Measurements from ENCODE around the gene CAPRIN1. TPM values are rescaled to one million over a fixed set of nuclear protein-coding genes. Genes with fewer than 3 reads are reported as not detected.

The CAPRIN1 gene
- total RNA-seq, 2 donors from 2014 or later: 191 to 241 TPM

DNA sequence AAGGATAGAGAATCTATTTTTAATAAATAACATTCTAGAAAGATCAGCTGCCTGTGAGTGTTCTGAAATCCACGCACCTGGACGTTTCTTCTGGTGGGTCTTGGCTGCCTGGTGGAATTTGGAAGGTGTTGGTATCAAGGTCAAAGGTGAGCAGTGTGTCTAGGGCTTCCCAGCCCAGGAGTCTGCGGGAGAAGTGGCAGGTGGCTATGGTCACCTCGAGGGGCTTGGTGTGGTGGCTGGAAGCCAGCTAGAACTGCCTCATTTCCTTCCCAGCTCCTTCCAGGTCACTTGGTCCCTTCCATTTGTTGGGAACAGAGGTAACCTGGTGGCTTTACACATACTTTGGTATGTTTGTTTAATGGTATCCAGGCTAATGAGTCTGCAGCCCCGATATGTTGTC, 95.3 kb downstream of the CAPRIN1 start:
- H3K9me3 Mint-ChIP-seq: no peaks in the 10 kb centered on the region
- no peak for DNase-seq (ENCODE audit: low spot score in 2 of 2)
- H3K27ac Mint-ChIP-seq: peak overlapping the region in 1 of 2 donors; percentile 89
- peaks cover 5 to 15% of the 10 kb centered on the region in 2 donors for H3K36me3 Mint-ChIP-seq
- ATAC-seq: no peak

DNA sequence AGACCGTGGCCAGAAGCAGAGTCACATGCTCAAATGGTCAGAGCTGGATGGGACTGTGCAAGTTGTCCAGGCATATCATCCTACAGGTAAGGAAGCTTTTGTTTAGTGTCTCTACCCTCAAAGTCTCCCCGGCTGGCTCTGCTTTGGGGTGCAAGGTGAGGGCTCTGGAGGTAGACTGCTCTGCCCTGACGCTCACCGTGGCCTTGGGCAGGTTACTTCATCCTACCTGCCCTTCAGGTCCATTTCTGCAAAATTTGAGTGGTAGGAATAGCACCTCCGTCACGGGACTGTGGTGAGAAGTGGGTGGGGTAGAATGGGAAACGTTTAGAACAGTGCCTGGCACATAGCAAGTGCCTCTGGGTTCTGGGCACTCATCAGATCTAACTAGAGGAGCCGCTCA, 96.0 kb downstream of the CAPRIN1 start:
- Mint-ChIP-seq H3K27ac (no peak overlapping the region), H3K9me3 (no peaks in the 10 kb centered on the region), H3K36me3 (peaks cover 5 to 13% of the 10 kb centered on the region in 2 donors)
- DNase-seq (ENCODE audit: low spot score in 2 of 2) (no peak), ATAC-seq (no peak)

DNA sequence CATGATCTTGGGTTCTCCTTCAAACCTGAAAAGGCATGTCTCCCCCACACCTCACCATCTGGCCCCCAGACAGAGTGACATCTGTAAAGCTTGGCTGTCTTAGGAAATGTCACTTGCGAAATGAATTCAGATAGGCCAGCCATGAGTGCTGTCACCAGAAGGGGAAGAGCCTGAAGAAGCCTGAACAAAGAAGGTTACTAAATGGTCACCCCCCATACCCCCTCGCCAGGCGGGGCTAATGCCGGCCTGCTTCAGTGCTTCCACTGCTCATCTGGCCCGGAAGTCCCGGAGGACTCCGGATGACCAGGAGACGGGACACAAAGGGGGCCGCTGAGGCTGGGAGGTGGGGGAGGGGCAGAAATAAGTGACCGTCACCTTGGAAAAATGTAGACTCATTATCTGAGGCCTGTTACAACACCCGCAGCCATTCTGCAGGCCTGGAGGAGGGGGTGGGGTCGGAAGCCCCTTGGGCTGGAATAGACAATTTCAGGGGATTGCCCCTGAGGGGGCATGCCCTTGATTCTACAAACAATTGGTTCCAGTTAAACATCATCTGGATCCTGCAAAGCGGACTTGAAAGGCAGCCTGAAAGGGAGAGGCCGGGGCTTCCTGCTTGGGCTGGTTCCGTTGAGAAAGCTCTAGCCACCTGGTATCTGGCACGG, 97.1 kb downstream of the CAPRIN1 start:
- ATAC-seq (no peak), DNase-seq (ENCODE audit: low spot score in 2 of 2) (no peak)
- H3K36me3 Mint-ChIP-seq: peaks cover 5 to 13% of the 10 kb centered on the region in 2 donors
- H3K9me3 Mint-ChIP-seq: no peaks in the 10 kb centered on the region
- no peak overlapping the region for H3K27ac Mint-ChIP-seq

GRCh38 chr11:34149274-34149673, 97.7 kb downstream of the CAPRIN1 start:
- H3K36me3 Mint-ChIP-seq: peaks cover 5 to 13% of the 10 kb centered on the region in 2 donors
- H3K9me3 Mint-ChIP-seq: no peaks in the 10 kb centered on the region
- no peak for DNase-seq (ENCODE audit: low spot score in 2 of 2)
- no peak for ATAC-seq
- no peak overlapping the region for H3K27ac Mint-ChIP-seq

- H3K9me3 Mint-ChIP-seq: no peaks in the 10 kb centered on the region
- ATAC-seq (peak; percentile 36 to 38), DNase-seq (ENCODE audit: low spot score in 2 of 2) (no peak)
- no peak overlapping the region for H3K27ac Mint-ChIP-seq
- peaks cover 5 to 13% of the 10 kb centered on the region in 2 donors for H3K36me3 Mint-ChIP-seq
Measured at GRCh38 chr11:34149786-34150185, 98.3 kb downstream of the CAPRIN1 start.

DNA sequence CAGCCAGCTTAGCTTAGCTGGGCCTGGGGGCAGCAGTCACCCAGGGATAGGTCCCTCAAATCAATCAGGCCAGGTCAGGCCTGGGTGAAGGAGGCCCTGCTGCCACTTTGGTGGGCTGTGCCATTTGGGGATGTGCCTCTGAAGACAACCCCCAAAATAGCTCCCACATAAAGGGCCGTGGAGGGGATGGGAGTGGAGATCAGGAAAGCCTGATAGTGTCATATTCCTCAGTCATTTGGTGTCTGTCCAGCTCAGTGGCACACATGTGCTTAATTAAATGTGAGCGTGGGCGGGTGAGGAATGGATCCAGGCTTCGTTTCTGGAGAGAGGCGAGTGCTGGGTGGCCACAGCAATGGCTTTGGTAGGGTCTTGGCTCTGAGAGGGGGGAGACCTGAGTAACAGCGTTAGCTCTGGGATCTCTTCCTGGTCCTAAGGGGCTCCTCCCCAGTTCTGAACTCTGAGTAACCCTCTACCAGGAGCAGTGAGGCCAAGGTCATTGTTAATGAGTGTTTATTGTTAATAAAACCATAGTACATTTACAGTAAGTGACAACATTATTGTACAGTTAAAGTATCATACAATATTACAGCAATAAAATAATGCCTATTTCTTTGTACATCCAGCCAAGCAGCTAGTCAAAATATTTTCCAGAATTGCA, 99.1 kb downstream of the CAPRIN1 start:
- no peak overlapping the region for H3K27ac Mint-ChIP-seq
- no peak for DNase-seq (ENCODE audit: low spot score in 2 of 2)
- ATAC-seq: no peak
- no peaks in the 10 kb centered on the region for H3K9me3 Mint-ChIP-seq
- H3K36me3 Mint-ChIP-seq: peaks cover 5 to 8% of the 10 kb centered on the region in 2 donors

Other genes with a start within 250 kb of the CAPRIN1 start
- gene LMO2, start 159.7 kb upstream of the CAPRIN1 start, total RNA-seq: not detected
- 100 to 1,000 TPM in 1 of 2 donors, 10 to 100 TPM in 1; 53.9 to 154 TPM for gene NAT10, start 53.9 kb downstream of the CAPRIN1 start, total RNA-seq